IPS-18a (cell line): Measurements from ENCODE around the gene SLC35F4.

Source experiments
- H3K27ac ChIP-seq: one replicate; pipeline ENCODE4 v1.5.1; 2013; ENCODE audit warnings: low read length
- H3K27me3 ChIP-seq: one replicate; pipeline ENCODE4 v1.6.1; 2013; ENCODE audit warnings: mild to moderate bottlenecking, low read length; ENCODE audit not compliant: control insufficient read depth, insufficient read depth
- H3K36me3 ChIP-seq: one replicate; pipeline ENCODE4 v1.6.1; 2013; ENCODE audit warnings: low read depth, low read length; ENCODE audit not compliant: control insufficient read depth
- H3K4me1 ChIP-seq: one replicate; pipeline ENCODE4 v1.6.1; 2013; ENCODE audit warnings: low read depth, low read length; ENCODE audit not compliant: control insufficient read depth
- H3K4me3 ChIP-seq: one replicate; pipeline ENCODE4 v1.5.1; 2013; ENCODE audit warnings: low read length
- H3K9ac ChIP-seq: one replicate; pipeline ENCODE4 v1.6.1; 2013; ENCODE audit warnings: mild to moderate bottlenecking, low read length, moderate library complexity
- H3K9me3 ChIP-seq: one replicate; pipeline ENCODE4 v1.6.1; 2013; ENCODE audit warnings: low read depth, low read length; ENCODE audit not compliant: control insufficient read depth

Gene SLC35F4

GRCh38 chr14:57847706-57848105 lies 18.2 kb downstream of the SLC35F4 start:
- H3K27ac ChIP-seq, result no peak overlapping the region

GRCh38 chr14:57847096-57847495 lies 18.8 kb downstream of the SLC35F4 start:
- no peak overlapping the region for H3K9ac ChIP-seq
- H3K27ac ChIP-seq, result no peak overlapping the region
- H3K4me3 ChIP-seq, result no peak overlapping the region
- H3K36me3 ChIP-seq, result no peaks in the 10 kb centered on the region
- H3K27me3 ChIP-seq, result no peaks in the 10 kb centered on the region
- H3K9me3 ChIP-seq, result no peaks in the 10 kb centered on the region
- H3K4me1 ChIP-seq, result no peaks in the 10 kb centered on the region

More at GRCh38 chr14:57847706-57848105, 18.2 kb downstream of the SLC35F4 start:
- H3K9ac ChIP-seq, result no peak overlapping the region
- no peak overlapping the region for H3K4me3 ChIP-seq
- no peaks in the 10 kb centered on the region for H3K9me3 ChIP-seq
- no peaks in the 10 kb centered on the region for H3K4me1 ChIP-seq
- no peaks in the 10 kb centered on the region for H3K27me3 ChIP-seq
- H3K36me3 ChIP-seq, result no peaks in the 10 kb centered on the region

GRCh38 chr14:57846596-57846995 lies 19.3 kb downstream of the SLC35F4 start:
- H3K4me1 ChIP-seq, result no peaks in the 10 kb centered on the region
- no peaks in the 10 kb centered on the region for H3K27me3 ChIP-seq
- H3K36me3 ChIP-seq, result no peaks in the 10 kb centered on the region
- no peak overlapping the region for H3K9ac ChIP-seq
- H3K27ac ChIP-seq, result no peak overlapping the region
- H3K4me3 ChIP-seq, result no peak overlapping the region
- no peaks in the 10 kb centered on the region for H3K9me3 ChIP-seq

DNA sequence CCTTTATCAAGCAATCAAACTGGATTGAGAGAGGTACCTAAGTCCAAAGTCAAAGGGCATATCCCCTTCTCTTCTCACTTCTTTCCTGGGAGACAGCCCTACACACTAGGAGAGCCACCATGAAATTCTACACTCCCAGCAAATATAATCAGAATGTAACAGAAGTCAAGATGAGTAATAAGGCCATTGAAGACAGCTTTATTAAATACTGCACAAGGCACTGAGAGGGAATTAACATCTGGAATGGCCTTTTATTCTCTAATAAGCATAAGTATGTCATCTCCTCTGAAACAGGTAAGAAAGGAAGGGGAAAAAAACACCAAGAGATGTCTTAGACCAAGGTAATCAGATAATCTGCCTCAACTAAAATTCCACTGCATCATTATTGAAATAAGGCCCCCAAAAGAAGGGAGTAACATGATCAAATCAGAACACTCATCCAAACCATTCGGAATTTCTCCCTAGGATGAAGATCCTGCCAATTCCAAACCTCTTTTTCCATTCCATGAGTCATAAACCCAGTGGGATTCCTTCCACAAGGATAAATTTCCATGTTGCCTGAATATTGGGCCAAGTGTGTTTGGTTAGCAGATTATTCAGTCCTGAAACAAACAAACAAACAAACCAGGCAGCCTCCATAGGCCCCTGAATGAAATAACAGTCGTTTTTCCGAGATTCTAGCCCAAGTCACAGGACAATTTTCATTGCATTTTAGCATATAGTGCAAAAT lies 19.9 kb downstream of the SLC35F4 start:
- Histone ChIP-seq H3K4me1 (no peaks in the 10 kb centered on the region), H3K27me3 (no peaks in the 10 kb centered on the region), H3K9ac (no peak overlapping the region), H3K9me3 (no peaks in the 10 kb centered on the region), H3K36me3 (no peaks in the 10 kb centered on the region), H3K4me3 (no peak overlapping the region), H3K27ac (no peak overlapping the region)

- Histone ChIP-seq H3K9ac (no peak overlapping the region), H3K4me3 (no peak overlapping the region), H3K27me3 (no peaks in the 10 kb centered on the region), H3K4me1 (no peaks in the 10 kb centered on the region), H3K27ac (no peak overlapping the region), H3K36me3 (no peaks in the 10 kb centered on the region), H3K9me3 (no peaks in the 10 kb centered on the region)
Observed at GRCh38 chr14:57845316-57845715, 20.6 kb downstream of the SLC35F4 start.

GRCh38 chr14:57837267-57837666 lies 28.6 kb downstream of the SLC35F4 start:
- H3K4me3 ChIP-seq, result no peak overlapping the region
- no peaks in the 10 kb centered on the region for H3K27me3 ChIP-seq
- H3K9ac ChIP-seq, result no peak overlapping the region
- no peak overlapping the region for H3K27ac ChIP-seq
- H3K9me3 ChIP-seq, result no peaks in the 10 kb centered on the region
- peaks cover 6% of the 10 kb centered on the region for H3K4me1 ChIP-seq
- H3K36me3 ChIP-seq, result no peaks in the 10 kb centered on the region

- no peak overlapping the region for H3K9ac ChIP-seq
- H3K36me3 ChIP-seq, result no peaks in the 10 kb centered on the region
- no peaks in the 10 kb centered on the region for H3K27me3 ChIP-seq
- no peaks in the 10 kb centered on the region for H3K9me3 ChIP-seq
- no peak overlapping the region for H3K27ac ChIP-seq
- peaks cover 6% of the 10 kb centered on the region for H3K4me1 ChIP-seq
- H3K4me3 ChIP-seq, result no peak overlapping the region
Observed at GRCh38 chr14:57835766-57836165, 30.1 kb downstream of the SLC35F4 start.

GRCh38 chr14:57834961-57835360 lies 30.9 kb downstream of the SLC35F4 start:
- Histone ChIP-seq H3K4me3 (no peak overlapping the region), H3K27ac (no peak overlapping the region), H3K4me1 (peaks cover 6% of the 10 kb centered on the region), H3K27me3 (no peaks in the 10 kb centered on the region), H3K36me3 (no peaks in the 10 kb centered on the region), H3K9ac (no peak overlapping the region), H3K9me3 (no peaks in the 10 kb centered on the region)

- no peaks in the 10 kb centered on the region for H3K27me3 ChIP-seq
- no peaks in the 10 kb centered on the region for H3K9me3 ChIP-seq
- H3K36me3 ChIP-seq, result no peaks in the 10 kb centered on the region
- H3K4me1 ChIP-seq, result peaks cover 6% of the 10 kb centered on the region
- no peak overlapping the region for H3K9ac ChIP-seq
- H3K27ac ChIP-seq, result no peak overlapping the region
- no peak overlapping the region for H3K4me3 ChIP-seq
Observed at GRCh38 chr14:57834001-57834598, 31.8 kb downstream of the SLC35F4 start.

DNA sequence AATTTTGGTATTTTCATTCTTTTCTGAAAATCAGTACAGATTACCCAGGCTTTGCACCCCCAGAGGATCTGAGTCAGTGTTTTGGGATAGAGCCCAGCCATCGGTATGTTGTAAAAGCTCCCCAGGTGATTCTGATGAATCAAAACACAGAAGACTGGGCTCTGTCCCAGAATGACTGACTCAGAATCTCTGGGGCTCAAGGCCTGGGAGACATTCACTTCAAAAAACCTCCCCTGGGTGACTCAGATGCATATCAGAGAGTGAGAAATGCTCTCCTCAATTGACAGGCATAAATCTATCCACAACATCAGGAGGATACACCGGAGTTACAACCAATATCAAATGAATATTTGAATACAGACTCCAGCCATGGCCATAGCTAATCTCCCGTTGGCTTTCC lies 32.6 kb downstream of the SLC35F4 start:
- no peaks in the 10 kb centered on the region for H3K36me3 ChIP-seq
- H3K27ac ChIP-seq, result no peak overlapping the region
- H3K4me3 ChIP-seq, result no peak overlapping the region
- no peak overlapping the region for H3K9ac ChIP-seq
- H3K4me1 ChIP-seq, result peaks cover 6% of the 10 kb centered on the region
- no peaks in the 10 kb centered on the region for H3K9me3 ChIP-seq
- no peaks in the 10 kb centered on the region for H3K27me3 ChIP-seq

GRCh38 chr14:57831981-57832380 lies 33.9 kb downstream of the SLC35F4 start:
- H3K9me3 ChIP-seq, result no peaks in the 10 kb centered on the region
- peaks cover 6% of the 10 kb centered on the region for H3K4me1 ChIP-seq
- no peak overlapping the region for H3K4me3 ChIP-seq
- H3K36me3 ChIP-seq, result no peaks in the 10 kb centered on the region
- H3K27ac ChIP-seq, result no peak overlapping the region
- no peaks in the 10 kb centered on the region for H3K27me3 ChIP-seq
- H3K9ac ChIP-seq, result no peak overlapping the region

DNA sequence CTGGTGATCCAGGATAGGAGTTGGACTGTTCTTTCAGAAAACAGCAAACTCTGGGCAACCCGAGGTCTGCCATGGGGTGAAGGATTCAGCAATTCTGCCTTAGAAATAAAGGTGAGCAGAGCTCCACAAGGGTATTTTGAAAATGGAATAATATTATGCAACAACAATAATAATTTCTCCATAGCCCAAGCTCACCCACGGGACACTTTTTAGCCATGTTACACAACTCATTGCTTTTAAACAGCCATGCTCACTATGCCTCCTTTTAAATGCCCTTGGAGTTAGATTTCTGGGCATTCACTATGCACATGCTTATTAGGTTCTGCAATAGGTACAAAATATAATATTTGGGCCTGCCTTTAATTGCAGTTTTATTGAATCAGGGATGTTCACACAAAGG lies 37.2 kb downstream of the SLC35F4 start:
- Histone ChIP-seq H3K4me1 (peaks cover 2% of the 10 kb centered on the region), H3K9ac (no peak overlapping the region), H3K9me3 (no peaks in the 10 kb centered on the region), H3K27me3 (no peaks in the 10 kb centered on the region), H3K27ac (no peak overlapping the region), H3K36me3 (no peaks in the 10 kb centered on the region), H3K4me3 (no peak overlapping the region)
